ENCODE data around the gene GOLGA7B.

The GOLGA7B gene

GRCh38 chr10:97852840-97853405, 3.3 kb downstream of the GOLGA7B start:
- Histone ChIP-seq H3K4me3 (ENCODE audit: low read depth, low read length) (no peak overlapping the region), H3K27me3 (ENCODE audit: control insufficient read depth, insufficient read depth, low read length) (no peaks in the 10 kb centered on the region), H3K4me2 (ENCODE audit: low read length) (no peak overlapping the region), H2AFZ (no peak overlapping the region), H3K36me3 (ENCODE audit: control insufficient read depth, insufficient read depth, low read length) (no peaks in the 10 kb centered on the region), H3K79me2 (no peaks in the 10 kb centered on the region), H3K9ac (no peak overlapping the region), H3K27ac (no peak overlapping the region), H3K9me3 (ENCODE audit: control insufficient read depth, low read length) (no peaks in the 10 kb centered on the region), H3K4me1 (peaks cover 6% of the 10 kb centered on the region)
- TF ChIP-seq CTCF (IDR thresholded peaks at IDR 0.05), result no peak

- Histone ChIP-seq H3K79me2 (no peaks in the 10 kb centered on the region), H3K27ac (no peak overlapping the region), H2AFZ (no peak overlapping the region), H3K9ac (no peak overlapping the region), H3K4me1 (peaks cover 2% of the 10 kb centered on the region), H3K4me3 (ENCODE audit: low read depth, low read length) (no peak overlapping the region), H3K36me3 (ENCODE audit: control insufficient read depth, insufficient read depth, low read length) (no peaks in the 10 kb centered on the region), H3K4me2 (ENCODE audit: low read length) (no peak overlapping the region), H3K9me3 (ENCODE audit: control insufficient read depth, low read length) (no peaks in the 10 kb centered on the region), H3K27me3 (ENCODE audit: control insufficient read depth, insufficient read depth, low read length) (no peaks in the 10 kb centered on the region)
- TF ChIP-seq CTCF (IDR thresholded peaks at IDR 0.05), result no peak
These were observed 5.1 kb downstream of the GOLGA7B start for GRCh38 chr10:97854743-97855142.

GRCh38 chr10:97858001-97858439, 8.4 kb downstream of the GOLGA7B start:
- H3K4me2 ChIP-seq (ENCODE audit: low read length), result no peak overlapping the region
- H3K27me3 ChIP-seq (ENCODE audit: control insufficient read depth, insufficient read depth, low read length), result no peaks in the 10 kb centered on the region
- H3K4me1 ChIP-seq, result no peaks in the 10 kb centered on the region

GRCh38 chr10:97861097-97861750, 11.6 kb downstream of the GOLGA7B start:
- Histone ChIP-seq H3K36me3 (ENCODE audit: control insufficient read depth, insufficient read depth, low read length) (no peaks in the 10 kb centered on the region), H3K4me1 (no peaks in the 10 kb centered on the region), H3K9ac (no peak overlapping the region), H3K27ac (no peak overlapping the region), H3K9me3 (ENCODE audit: control insufficient read depth, low read length) (no peaks in the 10 kb centered on the region), H3K4me3 (ENCODE audit: low read depth, low read length) (no peak overlapping the region), H3K79me2 (no peaks in the 10 kb centered on the region), H3K27me3 (ENCODE audit: control insufficient read depth, insufficient read depth, low read length) (no peaks in the 10 kb centered on the region), H3K4me2 (ENCODE audit: low read length) (no peak overlapping the region), H2AFZ (no peak overlapping the region)
- no peak for TF ChIP-seq CTCF (IDR thresholded peaks at IDR 0.05)

More at GRCh38 chr10:97858001-97858439, 8.4 kb downstream of the GOLGA7B start:
- Histone ChIP-seq H3K4me3 (ENCODE audit: low read depth, low read length) (no peak overlapping the region), H3K9ac (no peak overlapping the region), H3K36me3 (ENCODE audit: control insufficient read depth, insufficient read depth, low read length) (no peaks in the 10 kb centered on the region), H3K79me2 (no peaks in the 10 kb centered on the region), H3K27ac (no peak overlapping the region), H3K9me3 (ENCODE audit: control insufficient read depth, low read length) (no peaks in the 10 kb centered on the region), H2AFZ (no peak overlapping the region)
- TF ChIP-seq CTCF (IDR thresholded peaks at IDR 0.05), result no peak

- Histone ChIP-seq H3K27ac (no peak overlapping the region), H3K27me3 (ENCODE audit: control insufficient read depth, insufficient read depth, low read length) (no peaks in the 10 kb centered on the region), H2AFZ (no peak overlapping the region), H3K4me1 (no peaks in the 10 kb centered on the region), H3K9ac (no peak overlapping the region), H3K36me3 (ENCODE audit: control insufficient read depth, insufficient read depth, low read length) (no peaks in the 10 kb centered on the region), H3K4me3 (ENCODE audit: low read depth, low read length) (no peak overlapping the region), H3K79me2 (no peaks in the 10 kb centered on the region), H3K9me3 (ENCODE audit: control insufficient read depth, low read length) (no peaks in the 10 kb centered on the region), H3K4me2 (ENCODE audit: low read length) (no peak overlapping the region)
- no peak for TF ChIP-seq CTCF (IDR thresholded peaks at IDR 0.05)
These were observed 12.3 kb downstream of the GOLGA7B start for GRCh38 chr10:97861924-97862323.
